GM18870 (cell line): ENCODE data around the gene NKX3-2.

ENCODE experiments used
- ATAC-seq: cut with Tn5 transposase; IDR thresholded peaks from one replicate; pipeline ENCODE4 v1.9.1; 2021; ENCODE audit warnings: moderate library complexity; ENCODE audit not compliant: unreplicated experiment

The NKX3-2 gene

GRCh38 chr4:13534344-13535063 lies 9.8 kb downstream of the NKX3-2 start:
- ATAC-seq, result no peak

GRCh38 chr4:13533670-13534343 lies 10.5 kb downstream of the NKX3-2 start:
- ATAC-seq, result no peak

GRCh38 chr4:13531625-13531998 lies 12.7 kb downstream of the NKX3-2 start:
- no peak for ATAC-seq

GRCh38 chr4:13530823-13531624 lies 13.3 kb downstream of the NKX3-2 start:
- no peak for ATAC-seq

GRCh38 chr4:13529128-13529919 lies 15.0 kb downstream of the NKX3-2 start:
- ATAC-seq, result no peak

GRCh38 chr4:13528821-13529127 lies 15.5 kb downstream of the NKX3-2 start:
- no peak for ATAC-seq

GRCh38 chr4:13527981-13528820 lies 16.1 kb downstream of the NKX3-2 start:
- ATAC-seq, result peak; percentile 91

- ATAC-seq, result no peak
These were observed 16.9 kb downstream of the NKX3-2 start for GRCh38 chr4:13527192-13527980.

- ATAC-seq, result no peak
These were observed 17.6 kb downstream of the NKX3-2 start for GRCh38 chr4:13526658-13527057.

GRCh38 chr4:13525606-13526281 lies 18.6 kb downstream of the NKX3-2 start:
- ATAC-seq, result no peak

- ATAC-seq, result no peak
These were observed 19.6 kb downstream of the NKX3-2 start for GRCh38 chr4:13524504-13525243.

GRCh38 chr4:13523591-13524503 lies 20.5 kb downstream of the NKX3-2 start:
- no peak for ATAC-seq

- ATAC-seq, result no peak
These were observed 21.2 kb downstream of the NKX3-2 start for GRCh38 chr4:13523105-13523477.

- no peak for ATAC-seq
These were observed 21.8 kb downstream of the NKX3-2 start for GRCh38 chr4:13522282-13523104.

GRCh38 chr4:13521047-13521446 lies 23.3 kb downstream of the NKX3-2 start:
- no peak for ATAC-seq

- ATAC-seq, result no peak
These were observed 27.9 kb downstream of the NKX3-2 start for GRCh38 chr4:13516315-13516860.
